ENCODE measurements around the gene GPC6. TPM values are rescaled to one million over a fixed set of nuclear protein-coding genes. Genes with fewer than 3 reads are reported as not detected.
A peak's percentile ranks its signal among the peaks of the same experiment; 100 is the strongest.
"Not testable (repeated sequence)": the region's sequence is repeated elsewhere in the genome, so short reads cannot be mapped to it uniquely, and the experiment has no call there.

The GPC6 gene
- total RNA-seq, 1 experiment from 2014 or later: not detected

DNA sequence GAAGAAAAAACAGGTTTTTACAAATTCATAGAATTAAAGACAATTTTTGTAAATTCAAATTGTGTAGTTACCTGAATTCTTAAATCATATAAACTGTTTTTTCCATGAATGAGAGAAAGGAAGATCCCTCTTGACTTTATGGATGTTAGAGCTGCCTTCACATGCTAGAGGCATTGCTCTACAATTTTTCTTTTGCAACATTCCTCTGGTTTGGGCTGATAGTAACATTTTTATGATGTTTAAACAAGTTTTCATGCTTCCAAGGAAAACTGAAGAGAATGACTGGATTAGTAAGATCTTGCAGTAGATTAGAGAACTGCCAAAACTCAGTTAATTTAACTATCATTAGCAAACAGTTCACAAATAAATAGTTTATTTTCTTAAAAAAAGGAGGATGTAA lies 250.6 kb downstream of the GPC6 start:
- no peak overlapping the region for H3K4me2 ChIP-seq
- DNase-seq: no peak
- no peaks in the 10 kb centered on the region for H3K9me3 ChIP-seq (ENCODE audit: insufficient read depth, low read depth)
- H4K20me1 ChIP-seq (ENCODE audit: insufficient read depth): no peaks in the 10 kb centered on the region
- no peak overlapping the region for H3K27ac ChIP-seq
- H3K36me3 ChIP-seq (ENCODE audit: low read depth): no peaks in the 10 kb centered on the region
- TF ChIP-seq CTCF (conservative IDR thresholded peaks at IDR 0.05) (no peak), EZH2 (IDR thresholded peaks at IDR 0.05; ENCODE audit: low read depth) (no peak)
- peaks cover 4% of the 10 kb centered on the region; the same call in 1 of the 2 replicates for H3K4me1 ChIP-seq (replicated peaks; ENCODE audit: insufficient read depth)
- ChIA-PET POLR2A (ENCODE audit: unreplicated experiment) (no interaction called here), CTCF (no interaction called here)
- no peak overlapping the region for H2AFZ ChIP-seq
- no TSS peak for BruUV-seq (replicated peaks)
- intact Hi-C loops (cut with micrococcal nuclease; ENCODE audit: unreplicated experiment): no loop called here
- no peaks in the 10 kb centered on the region for H3K9me2 ChIP-seq (ENCODE audit: insufficient read depth)
- no peaks in the 10 kb centered on the region for H3F3A ChIP-seq (ENCODE audit: insufficient read depth, low read depth)
- H3K79me2 ChIP-seq (ENCODE audit: low read depth): no peaks in the 10 kb centered on the region
- no peak overlapping the region for H3K4me3 ChIP-seq
- H3K27me3 ChIP-seq (ENCODE audit: insufficient read depth, low read depth): no peaks in the 10 kb centered on the region

DNA sequence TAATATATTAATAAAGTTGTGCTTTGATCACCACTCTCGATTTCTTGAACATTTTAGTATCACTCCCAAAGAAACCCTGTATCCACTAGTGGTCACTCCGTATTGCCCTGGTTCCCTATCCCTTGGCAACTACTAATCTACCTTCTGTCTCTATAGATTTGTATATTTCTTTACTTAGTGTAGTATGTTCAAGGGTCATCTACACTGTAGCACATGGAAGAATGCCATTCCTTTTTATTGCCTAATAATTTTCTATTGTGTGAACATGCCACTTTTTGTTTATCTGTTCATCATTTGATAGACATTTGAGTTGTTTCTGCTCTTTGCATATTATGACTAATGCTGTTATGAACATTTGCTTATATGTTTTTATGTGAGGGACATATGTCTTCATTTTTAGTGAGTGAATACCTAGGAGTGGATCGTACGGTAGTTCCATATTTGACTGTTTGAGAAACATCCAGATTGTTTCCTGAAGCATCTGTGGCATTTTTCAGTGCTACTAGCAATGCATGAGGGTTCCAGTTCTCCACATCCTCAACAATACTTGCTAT lies 254.0 kb downstream of the GPC6 start:
- Histone ChIP-seq H3K4me3 (no peak overlapping the region), H3K9me3 (ENCODE audit: insufficient read depth, low read depth) (no peaks in the 10 kb centered on the region), H3K27ac (no peak overlapping the region), H3K27me3 (ENCODE audit: insufficient read depth, low read depth) (no peaks in the 10 kb centered on the region), H3K36me3 (ENCODE audit: low read depth) (no peaks in the 10 kb centered on the region), H2AFZ (no peak overlapping the region), H3K9me2 (ENCODE audit: insufficient read depth) (no peaks in the 10 kb centered on the region), H3K4me2 (no peak overlapping the region), H3K79me2 (ENCODE audit: low read depth) (no peaks in the 10 kb centered on the region), H3F3A (ENCODE audit: insufficient read depth, low read depth) (no peaks in the 10 kb centered on the region), H4K20me1 (ENCODE audit: insufficient read depth) (no peaks in the 10 kb centered on the region; the same call in 1 of the 2 replicates), H3K4me1 (replicated peaks; ENCODE audit: insufficient read depth) (peaks cover 4% of the 10 kb centered on the region; the same call in 1 of the 2 replicates)
- no peak for TF ChIP-seq CTCF (conservative IDR thresholded peaks at IDR 0.05)
- no peak for TF ChIP-seq EZH2 (IDR thresholded peaks at IDR 0.05; ENCODE audit: low read depth)
- intact Hi-C loops (cut with micrococcal nuclease; ENCODE audit: unreplicated experiment): no loop called here
- no TSS peak for BruUV-seq (replicated peaks)
- no peak for DNase-seq
- ChIA-PET CTCF (no interaction called here), POLR2A (ENCODE audit: unreplicated experiment) (no interaction called here)

DNA sequence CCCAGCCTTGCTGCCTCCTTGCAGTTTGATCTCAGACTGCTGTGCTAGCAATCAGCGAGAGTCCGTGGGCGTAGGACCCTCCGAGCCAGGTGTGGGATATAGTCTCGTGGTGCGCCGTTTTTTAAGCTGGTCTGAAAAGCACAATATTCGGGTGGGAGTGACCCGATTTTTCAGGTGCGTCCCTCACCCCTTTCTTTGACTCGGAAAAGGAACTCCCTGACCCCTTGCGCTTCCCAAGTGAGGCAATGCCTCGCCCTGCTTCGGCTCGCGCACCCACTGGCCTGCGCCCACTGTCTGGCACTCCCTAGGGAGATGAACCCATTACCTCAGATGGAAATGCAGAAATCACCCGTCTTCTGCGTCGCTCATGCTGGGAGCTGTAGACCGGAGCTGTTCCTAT lies 269.5 kb downstream of the GPC6 start:
- H3K4me3 ChIP-seq: peak overlapping the region; percentile 16; the same call in 1 of the 2 replicates
- H3K4me2 ChIP-seq: peak overlapping the region; percentile 42; the same call in 1 of the 2 replicates
- H3K27me3 ChIP-seq (ENCODE audit: insufficient read depth, low read depth); POLR2A ChIA-PET (ENCODE audit: unreplicated experiment); H3K27ac ChIP-seq; H3K9me3 ChIP-seq (ENCODE audit: insufficient read depth, low read depth); H4K20me1 ChIP-seq (ENCODE audit: insufficient read depth); BruUV-seq (replicated peaks); H3K36me3 ChIP-seq (ENCODE audit: low read depth); CTCF ChIA-PET; H3F3A ChIP-seq (ENCODE audit: insufficient read depth, low read depth); H2AFZ ChIP-seq; H3K9me2 ChIP-seq (ENCODE audit: insufficient read depth); DNase-seq; intact Hi-C loops (cut with micrococcal nuclease; ENCODE audit: unreplicated experiment); H3K79me2 ChIP-seq (ENCODE audit: low read depth); H3K4me1 ChIP-seq (replicated peaks; ENCODE audit: insufficient read depth): not testable (repeated sequence)
